ENCODE results near the gene CDC25C. TPM values are rescaled to one million over a fixed set of nuclear protein-coding genes. Genes with fewer than 3 reads are reported as not detected.

The CDC25C gene
- total RNA-seq, 2 experiments from 2014 or later, result 12.2 to 14.6 TPM

DNA sequence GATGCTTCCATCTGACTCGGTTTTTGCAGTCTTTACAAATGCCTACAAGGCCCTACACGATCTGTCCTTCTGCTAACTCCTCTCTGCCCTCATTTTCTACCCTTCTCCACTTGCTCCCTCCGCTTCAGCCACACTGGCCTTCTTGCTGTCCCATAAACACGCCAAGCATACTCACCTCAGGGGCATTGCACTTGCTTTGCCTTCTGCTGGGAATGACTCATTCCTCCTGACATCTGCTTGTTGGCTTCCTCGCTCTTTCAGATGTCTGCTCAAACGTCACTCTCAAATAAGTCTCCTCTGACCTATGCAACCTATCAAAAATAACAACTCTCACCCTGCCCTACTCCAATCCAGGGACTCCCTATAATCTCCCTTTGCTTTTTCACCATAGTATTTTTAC lies 28.2 kb downstream of the CDC25C start:
- no peaks in the 10 kb centered on the region for H3K27me3 Mint-ChIP-seq
- no peak overlapping the region for H3K27ac Mint-ChIP-seq
- no peak for ATAC-seq
- H3K36me3 Mint-ChIP-seq (ENCODE audit: low read depth), result no peaks in the 10 kb centered on the region
- H3K9me3 Mint-ChIP-seq, result no peaks in the 10 kb centered on the region
- ChIA-PET POLR2A (no interaction called here), CTCF (no interaction called here)
- TF ChIP-seq, protein P1, sequence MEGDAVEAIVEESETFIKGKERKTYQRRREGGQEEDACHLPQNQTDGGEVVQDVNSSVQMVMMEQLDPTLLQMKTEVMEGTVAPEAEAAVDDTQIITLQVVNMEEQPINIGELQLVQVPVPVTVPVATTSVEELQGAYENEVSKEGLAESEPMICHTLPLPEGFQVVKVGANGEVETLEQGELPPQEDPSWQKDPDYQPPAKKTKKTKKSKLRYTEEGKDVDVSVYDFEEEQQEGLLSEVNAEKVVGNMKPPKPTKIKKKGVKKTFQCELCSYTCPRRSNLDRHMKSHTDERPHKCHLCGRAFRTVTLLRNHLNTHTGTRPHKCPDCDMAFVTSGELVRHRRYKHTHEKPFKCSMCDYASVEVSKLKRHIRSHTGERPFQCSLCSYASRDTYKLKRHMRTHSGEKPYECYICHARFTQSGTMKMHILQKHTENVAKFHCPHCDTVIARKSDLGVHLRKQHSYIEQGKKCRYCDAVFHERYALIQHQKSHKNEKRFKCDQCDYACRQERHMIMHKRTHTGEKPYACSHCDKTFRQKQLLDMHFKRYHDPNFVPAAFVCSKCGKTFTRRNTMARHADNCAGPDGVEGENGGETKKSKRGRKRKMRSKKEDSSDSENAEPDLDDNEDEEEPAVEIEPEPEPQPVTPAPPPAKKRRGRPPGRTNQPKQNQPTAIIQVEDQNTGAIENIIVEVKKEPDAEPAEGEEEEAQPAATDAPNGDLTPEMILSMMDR (IDR thresholded peaks at IDR 0.05), result no peak
- intact Hi-C loops (cut with micrococcal nuclease), result no loop called here
- H3K4me3 Mint-ChIP-seq, result no peak overlapping the region
- H3K4me1 Mint-ChIP-seq (ENCODE audit: low read depth), result no peaks in the 10 kb centered on the region
- no peak for DNase-seq

DNA sequence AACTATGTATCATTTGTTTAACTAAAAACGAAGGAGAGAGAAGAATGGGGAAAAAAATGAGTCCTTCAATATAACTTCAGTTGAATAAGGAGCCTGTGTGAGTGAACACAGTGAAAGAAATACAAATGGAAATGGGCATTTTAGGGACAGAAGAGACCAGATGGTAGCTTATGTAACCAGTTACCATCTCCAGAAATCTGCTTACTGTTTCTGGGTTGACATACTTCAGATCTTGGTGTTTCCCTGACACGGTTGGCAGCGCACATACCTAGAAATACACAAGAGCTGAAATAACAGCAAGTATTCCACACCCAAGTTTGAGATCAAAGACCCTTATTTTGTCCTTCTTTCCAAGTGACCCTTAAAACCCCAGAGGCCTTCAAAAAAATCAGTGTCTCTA lies 42.3 kb downstream of the CDC25C start:
- no peaks in the 10 kb centered on the region for H3K27me3 Mint-ChIP-seq
- H3K4me1 Mint-ChIP-seq (ENCODE audit: low read depth), result no peaks in the 10 kb centered on the region
- TF ChIP-seq, protein P1 (IDR thresholded peaks at IDR 0.05), result no peak
- H3K9me3 Mint-ChIP-seq, result no peaks in the 10 kb centered on the region
- intact Hi-C loops (cut with micrococcal nuclease), result no loop called here
- ATAC-seq, result no peak
- DNase-seq, result no peak
- no peak overlapping the region for H3K27ac Mint-ChIP-seq
- H3K36me3 Mint-ChIP-seq (ENCODE audit: low read depth), result no peaks in the 10 kb centered on the region
- H3K4me3 Mint-ChIP-seq, result no peak overlapping the region
- POLR2A ChIA-PET, result interaction anchor here (0.8 to 1.1 kb wide), 2 partner anchors 8 to 184 kb away, joined by 4 read pairs; no protein-coding TSS in a partner anchor
- CTCF ChIA-PET, result no interaction called here

DNA sequence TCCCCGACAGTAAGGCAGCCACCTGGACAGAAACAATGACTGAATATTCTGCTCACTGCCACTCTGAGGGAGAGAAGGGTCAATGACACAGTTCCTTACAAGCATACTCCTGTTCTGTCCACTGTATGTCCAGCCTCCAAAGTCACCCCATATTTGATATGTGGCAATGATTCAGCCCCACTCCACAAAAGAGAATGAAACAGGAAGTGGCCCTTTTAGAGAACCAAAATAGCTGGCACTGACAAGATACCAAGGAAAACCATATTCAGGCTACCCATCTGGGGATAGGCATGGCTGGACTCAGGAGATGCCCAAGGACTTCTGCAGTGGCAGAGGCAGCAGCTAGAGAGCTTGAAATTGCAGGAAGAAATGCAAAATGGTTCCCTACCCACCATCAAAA lies 44.4 kb downstream of the CDC25C start:
- ChIA-PET POLR2A (no interaction called here), CTCF (interaction anchor here (0.6 kb wide), 1 partner anchor 103 kb away, joined by 3 read pairs; no protein-coding TSS in a partner anchor)
- Mint-ChIP-seq H3K4me3 (no peak overlapping the region), H3K9me3 (no peaks in the 10 kb centered on the region), H3K27ac (no peak overlapping the region), H3K36me3 (ENCODE audit: low read depth) (no peaks in the 10 kb centered on the region), H3K27me3 (no peaks in the 10 kb centered on the region), H3K4me1 (ENCODE audit: low read depth) (no peaks in the 10 kb centered on the region)
- no peak for DNase-seq
- no peak for ATAC-seq
- TF ChIP-seq, protein P1 (IDR thresholded peaks at IDR 0.05), result no peak
- intact Hi-C loops (cut with micrococcal nuclease), result no loop called here

DNA sequence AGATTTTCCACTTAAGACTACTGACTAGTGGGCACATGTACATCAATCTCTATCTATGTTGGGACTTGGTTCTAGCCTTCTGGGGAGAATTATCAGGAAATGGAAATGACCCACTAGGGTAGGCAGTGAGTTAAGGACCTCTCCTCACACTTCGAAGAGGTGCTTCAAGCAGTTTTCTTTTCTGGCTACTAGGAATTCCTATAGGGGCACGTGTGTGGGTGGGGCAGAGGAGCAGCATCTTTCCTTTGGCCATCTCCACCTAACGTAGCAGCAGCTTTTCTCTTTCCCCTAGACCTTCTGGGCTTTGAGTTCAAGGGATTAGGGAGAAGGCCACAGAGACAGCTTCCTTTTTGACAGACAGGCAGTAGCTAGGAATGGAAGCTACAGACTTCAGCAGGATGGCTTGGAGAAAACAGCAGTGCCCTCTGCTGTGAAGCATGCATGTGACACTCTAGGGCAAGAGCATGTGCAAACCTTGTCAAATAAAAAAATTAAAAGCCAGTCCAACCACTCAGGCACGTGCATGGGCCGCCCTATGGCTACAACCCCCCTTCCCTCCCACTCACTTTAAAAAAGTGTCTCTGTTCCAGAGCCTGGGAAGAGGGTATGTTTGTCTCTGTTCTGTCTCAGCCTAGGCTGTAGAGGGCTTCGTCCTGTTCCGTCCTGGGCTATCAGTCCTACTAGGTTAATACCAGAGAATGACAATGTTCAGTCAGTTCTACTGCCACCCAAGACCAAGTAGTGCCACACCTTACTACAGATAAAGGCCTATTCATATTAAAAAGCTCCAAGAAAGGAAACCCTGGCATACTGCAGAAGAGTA lies 48.5 kb downstream of the CDC25C start:
- Mint-ChIP-seq H3K4me3 (no peak overlapping the region), H3K9me3 (no peaks in the 10 kb centered on the region), H3K36me3 (ENCODE audit: low read depth) (no peaks in the 10 kb centered on the region), H3K27me3 (no peaks in the 10 kb centered on the region), H3K27ac (no peak overlapping the region), H3K4me1 (ENCODE audit: low read depth) (no peaks in the 10 kb centered on the region)
- DNase-seq (peak; percentile 35), ATAC-seq (peak; percentile 75)
- ChIA-PET CTCF (interaction anchor here (0.6 to 1.8 kb wide), 6 partner anchors 24 to 95 kb away, joined by 3 to 6 read pairs (median 4); partner anchors contain the start of gene KDM3B), POLR2A (no interaction called here)
- intact Hi-C loops (cut with micrococcal nuclease), result loop anchor here (5.0 kb wide), 1 partner anchor 61 kb away; no protein-coding TSS in a partner anchor
- TF ChIP-seq, protein P1 (IDR thresholded peaks at IDR 0.05), result peak; percentile 18

DNA sequence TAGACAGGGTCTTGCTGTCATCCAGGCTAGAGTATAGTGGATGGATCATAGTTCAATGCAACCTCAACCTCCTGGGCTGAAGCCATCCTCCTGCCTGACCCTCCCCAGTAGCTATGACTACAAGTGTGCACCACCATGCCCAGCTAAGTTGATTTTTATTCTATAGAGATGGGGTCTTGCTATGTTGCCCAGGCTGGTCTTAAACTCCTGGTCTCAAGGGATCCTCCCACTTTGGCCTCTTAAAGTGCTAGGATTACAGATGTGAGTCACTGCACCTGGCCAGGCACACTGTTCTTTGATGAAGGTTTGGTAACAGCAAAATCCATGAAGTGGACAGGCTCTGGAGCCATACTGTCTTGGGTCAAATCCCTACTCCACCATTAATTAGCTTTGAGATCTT lies 50.7 kb downstream of the CDC25C start:
- Mint-ChIP-seq H3K4me3 (no peak overlapping the region), H3K36me3 (ENCODE audit: low read depth) (no peaks in the 10 kb centered on the region), H3K27ac (no peak overlapping the region), H3K9me3 (no peaks in the 10 kb centered on the region), H3K27me3 (peaks cover 5% of the 10 kb centered on the region), H3K4me1 (ENCODE audit: low read depth) (no peaks in the 10 kb centered on the region)
- TF ChIP-seq, protein P1 (IDR thresholded peaks at IDR 0.05), result no peak
- DNase-seq, result no peak
- intact Hi-C loops (cut with micrococcal nuclease), result loop anchor here (5.0 kb wide), 1 partner anchor 59 kb away; no protein-coding TSS in a partner anchor
- ChIA-PET POLR2A (interaction anchor here (0.6 to 1.3 kb wide), 3 partner anchors 8 to 875 kb away, joined by 3 to 4 read pairs (median 3); no protein-coding TSS in a partner anchor), CTCF (interaction anchor here (1.2 kb wide), 1 partner anchor 58 kb away, joined by 5 read pairs; no protein-coding TSS in a partner anchor)
- no peak for ATAC-seq
